ENCODE results near the gene TMEM250.

TMEM250 gene

DNA sequence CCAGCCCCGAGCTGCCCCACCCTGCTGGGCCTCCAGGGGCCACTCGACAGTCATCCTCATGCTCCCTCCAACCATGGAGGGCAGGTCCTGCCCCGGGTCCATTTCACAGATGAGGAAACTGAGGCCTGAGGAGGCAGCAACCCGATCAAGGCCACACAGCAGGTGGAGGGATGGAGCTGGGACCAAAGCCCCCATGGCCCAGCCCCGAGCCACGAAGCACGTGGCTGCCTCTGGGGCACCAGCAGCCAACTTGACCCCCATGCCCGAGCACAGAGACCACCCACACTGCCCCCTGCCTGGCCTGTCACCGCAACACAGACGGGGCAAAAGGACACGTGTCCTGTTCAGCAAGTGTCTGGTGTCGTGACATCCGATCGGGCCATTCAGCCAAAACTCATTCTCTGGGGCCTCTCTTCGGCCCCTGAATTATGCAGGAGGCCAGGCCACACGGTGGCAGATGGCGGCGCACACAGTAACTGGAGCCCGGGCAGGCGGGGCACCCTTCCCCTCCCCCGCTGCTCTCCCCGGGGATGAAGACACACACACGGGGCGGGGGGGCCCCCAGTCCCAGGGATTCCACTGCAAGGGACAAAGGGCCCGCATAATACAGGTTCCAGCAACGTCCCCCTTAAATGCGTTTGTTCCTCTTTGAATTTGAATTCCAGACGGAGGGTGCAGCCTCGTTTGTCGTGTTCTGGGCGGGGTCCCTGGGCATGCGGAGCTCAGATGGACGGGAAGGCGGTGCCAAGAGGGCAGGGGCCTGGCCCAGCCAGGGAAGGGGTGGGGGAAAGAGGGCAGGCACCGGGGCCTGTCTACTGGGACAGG lies 29.4 kb upstream of the TMEM250 start:
- TF ChIP-seq NFIC (IDR thresholded peaks at IDR 0.05) (no peak), CREB1 (IDR thresholded peaks at IDR 0.05; ENCODE audit: low read depth) (no peak), EP300 (IDR thresholded peaks at IDR 0.05; ENCODE audit: borderline replicate concordance) (peak; percentile 18; the same call in 1 of the 2 replicates), TEAD4 (IDR thresholded peaks at IDR 0.05) (peak; percentile 34; the same call in 1 of the 2 replicates), ZBTB7A (IDR thresholded peaks at IDR 0.05; ENCODE audit: low read depth) (peak; percentile 84), TCF12 (IDR thresholded peaks at IDR 0.05; ENCODE audit: low read depth) (peak; percentile 39)
- TF ChIP-seq, protein P1, sequence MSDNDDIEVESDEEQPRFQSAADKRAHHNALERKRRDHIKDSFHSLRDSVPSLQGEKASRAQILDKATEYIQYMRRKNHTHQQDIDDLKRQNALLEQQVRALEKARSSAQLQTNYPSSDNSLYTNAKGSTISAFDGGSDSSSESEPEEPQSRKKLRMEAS (IDR thresholded peaks at IDR 0.05), result peak; percentile 75

DNA sequence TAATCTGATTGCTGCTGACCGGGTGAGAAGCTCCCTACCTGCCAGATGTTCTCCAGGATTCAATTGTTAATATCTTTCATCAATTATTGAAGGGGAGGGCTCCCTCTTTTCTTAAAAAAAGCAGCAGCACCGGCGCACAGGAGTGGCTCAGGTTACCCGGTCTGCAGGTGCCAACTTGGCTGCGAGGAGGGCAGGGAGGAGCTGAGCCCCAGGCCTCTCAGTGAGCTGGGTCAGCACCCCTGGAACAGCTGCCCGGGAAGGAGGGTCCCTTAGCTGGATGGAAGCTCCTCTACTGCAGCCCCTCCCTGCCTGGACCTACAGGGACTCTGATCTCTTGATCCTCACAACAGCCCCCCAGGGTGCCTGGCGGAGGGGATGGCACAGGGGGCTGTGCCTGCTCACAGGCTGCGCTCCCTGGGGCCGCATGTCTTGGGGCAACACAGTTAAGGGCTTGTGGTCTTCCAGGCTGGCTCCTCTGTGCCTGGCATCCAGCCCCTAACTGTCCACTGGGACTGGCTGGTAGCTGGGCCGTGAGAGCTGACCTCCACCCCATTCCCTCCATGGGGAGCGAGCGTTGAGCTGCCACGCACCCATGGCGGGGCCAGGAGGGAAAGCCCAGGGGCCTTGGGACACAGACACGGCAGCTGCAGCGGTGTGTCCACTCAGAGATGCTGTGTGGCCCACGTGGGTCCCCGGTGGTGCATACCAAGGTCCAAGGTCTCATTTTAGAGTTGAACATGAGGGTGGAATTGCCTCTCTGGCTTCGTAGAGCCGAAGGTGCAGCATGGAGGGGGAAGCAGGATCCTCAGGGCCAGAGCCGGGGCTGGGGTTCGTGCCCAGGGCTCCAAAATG lies 28.6 kb upstream of the TMEM250 start:
- peak; percentile 63 for TF ChIP-seq TCF12 (IDR thresholded peaks at IDR 0.05; ENCODE audit: low read depth)
- TF ChIP-seq, protein P2, sequence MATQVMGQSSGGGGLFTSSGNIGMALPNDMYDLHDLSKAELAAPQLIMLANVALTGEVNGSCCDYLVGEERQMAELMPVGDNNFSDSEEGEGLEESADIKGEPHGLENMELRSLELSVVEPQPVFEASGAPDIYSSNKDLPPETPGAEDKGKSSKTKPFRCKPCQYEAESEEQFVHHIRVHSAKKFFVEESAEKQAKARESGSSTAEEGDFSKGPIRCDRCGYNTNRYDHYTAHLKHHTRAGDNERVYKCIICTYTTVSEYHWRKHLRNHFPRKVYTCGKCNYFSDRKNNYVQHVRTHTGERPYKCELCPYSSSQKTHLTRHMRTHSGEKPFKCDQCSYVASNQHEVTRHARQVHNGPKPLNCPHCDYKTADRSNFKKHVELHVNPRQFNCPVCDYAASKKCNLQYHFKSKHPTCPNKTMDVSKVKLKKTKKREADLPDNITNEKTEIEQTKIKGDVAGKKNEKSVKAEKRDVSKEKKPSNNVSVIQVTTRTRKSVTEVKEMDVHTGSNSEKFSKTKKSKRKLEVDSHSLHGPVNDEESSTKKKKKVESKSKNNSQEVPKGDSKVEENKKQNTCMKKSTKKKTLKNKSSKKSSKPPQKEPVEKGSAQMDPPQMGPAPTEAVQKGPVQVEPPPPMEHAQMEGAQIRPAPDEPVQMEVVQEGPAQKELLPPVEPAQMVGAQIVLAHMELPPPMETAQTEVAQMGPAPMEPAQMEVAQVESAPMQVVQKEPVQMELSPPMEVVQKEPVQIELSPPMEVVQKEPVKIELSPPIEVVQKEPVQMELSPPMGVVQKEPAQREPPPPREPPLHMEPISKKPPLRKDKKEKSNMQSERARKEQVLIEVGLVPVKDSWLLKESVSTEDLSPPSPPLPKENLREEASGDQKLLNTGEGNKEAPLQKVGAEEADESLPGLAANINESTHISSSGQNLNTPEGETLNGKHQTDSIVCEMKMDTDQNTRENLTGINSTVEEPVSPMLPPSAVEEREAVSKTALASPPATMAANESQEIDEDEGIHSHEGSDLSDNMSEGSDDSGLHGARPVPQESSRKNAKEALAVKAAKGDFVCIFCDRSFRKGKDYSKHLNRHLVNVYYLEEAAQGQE (IDR thresholded peaks at IDR 0.05; ENCODE audit: low read depth), result no peak

DNA sequence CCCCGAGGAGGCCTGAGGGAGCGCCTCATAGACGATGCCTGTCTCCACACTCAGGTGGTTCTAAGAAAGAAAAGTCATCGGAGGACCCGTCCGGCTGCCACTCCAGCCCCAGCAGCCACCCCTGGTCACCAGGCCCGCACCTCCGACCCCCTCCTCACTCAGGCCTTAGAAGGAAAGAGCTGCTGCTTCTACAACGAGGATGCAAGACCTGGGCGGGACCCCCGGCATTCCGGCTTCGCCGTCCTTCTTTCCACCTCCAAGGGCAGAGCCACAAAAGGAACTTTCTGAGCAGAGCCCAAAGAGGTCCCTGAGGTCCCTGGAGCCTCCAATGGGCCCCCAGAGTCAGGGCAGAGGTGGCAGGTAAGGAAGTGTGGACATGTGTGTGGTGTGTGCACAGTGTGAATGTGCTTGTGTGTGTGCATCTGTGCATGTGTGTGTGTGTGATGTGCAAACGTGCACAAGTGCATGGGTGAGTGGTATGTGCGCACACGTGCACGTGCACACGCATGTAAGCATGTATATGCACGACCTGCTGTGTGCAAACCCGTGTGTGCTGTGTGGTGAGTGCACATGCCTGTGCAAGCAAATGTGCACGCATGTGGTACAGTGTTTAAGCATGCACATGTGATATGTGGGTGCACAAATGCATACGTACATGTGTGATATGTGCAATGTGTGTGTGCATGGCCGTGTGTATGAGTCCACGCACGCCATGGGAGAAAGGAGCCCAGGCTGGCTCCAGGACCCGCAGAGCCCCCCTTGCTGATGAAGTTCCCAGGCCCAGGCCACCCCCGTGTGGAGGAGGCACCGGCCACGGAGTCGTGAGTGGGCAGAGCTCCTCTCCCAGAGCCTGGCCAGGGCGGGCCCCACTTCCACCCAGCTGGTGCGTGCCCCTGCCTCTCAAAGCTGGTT lies 27.7 kb upstream of the TMEM250 start:
- TF ChIP-seq, protein P3, sequence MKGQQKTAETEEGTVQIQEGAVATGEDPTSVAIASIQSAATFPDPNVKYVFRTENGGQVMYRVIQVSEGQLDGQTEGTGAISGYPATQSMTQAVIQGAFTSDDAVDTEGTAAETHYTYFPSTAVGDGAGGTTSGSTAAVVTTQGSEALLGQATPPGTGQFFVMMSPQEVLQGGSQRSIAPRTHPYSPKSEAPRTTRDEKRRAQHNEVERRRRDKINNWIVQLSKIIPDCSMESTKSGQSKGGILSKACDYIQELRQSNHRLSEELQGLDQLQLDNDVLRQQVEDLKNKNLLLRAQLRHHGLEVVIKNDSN (IDR thresholded peaks at IDR 0.05), result no peak
- TF ChIP-seq ZBTB7A (IDR thresholded peaks at IDR 0.05; ENCODE audit: low read depth), result no peak
- TF ChIP-seq CEBPB (IDR thresholded peaks at IDR 0.05), result no peak
- TF ChIP-seq TCF12 (IDR thresholded peaks at IDR 0.05; ENCODE audit: low read depth), result no peak
- TF ChIP-seq EP300 (IDR thresholded peaks at IDR 0.05; ENCODE audit: borderline replicate concordance), result no peak
- no peak for TF ChIP-seq TAF1 (IDR thresholded peaks at IDR 0.05; ENCODE audit: low read depth)
- no peak for TF ChIP-seq FOXM1 (IDR thresholded peaks at IDR 0.05; ENCODE audit: borderline replicate concordance, low read depth)
- TF ChIP-seq RAD21 (IDR thresholded peaks at IDR 0.05; ENCODE audit: low read depth), result no peak
- no peak for TF ChIP-seq NFIC (IDR thresholded peaks at IDR 0.05)
- TF ChIP-seq, protein P1 (IDR thresholded peaks at IDR 0.05), result no peak
- TF ChIP-seq YY1 (IDR thresholded peaks at IDR 0.05; ENCODE audit: low read depth), result no peak
- TF ChIP-seq CREB1 (IDR thresholded peaks at IDR 0.05; ENCODE audit: low read depth), result no peak
- TF ChIP-seq, protein P2 (IDR thresholded peaks at IDR 0.05; ENCODE audit: low read depth), result no peak
- TF ChIP-seq TEAD4 (IDR thresholded peaks at IDR 0.05), result no peak
- no peak for TF ChIP-seq EGR1 (IDR thresholded peaks at IDR 0.05)

DNA sequence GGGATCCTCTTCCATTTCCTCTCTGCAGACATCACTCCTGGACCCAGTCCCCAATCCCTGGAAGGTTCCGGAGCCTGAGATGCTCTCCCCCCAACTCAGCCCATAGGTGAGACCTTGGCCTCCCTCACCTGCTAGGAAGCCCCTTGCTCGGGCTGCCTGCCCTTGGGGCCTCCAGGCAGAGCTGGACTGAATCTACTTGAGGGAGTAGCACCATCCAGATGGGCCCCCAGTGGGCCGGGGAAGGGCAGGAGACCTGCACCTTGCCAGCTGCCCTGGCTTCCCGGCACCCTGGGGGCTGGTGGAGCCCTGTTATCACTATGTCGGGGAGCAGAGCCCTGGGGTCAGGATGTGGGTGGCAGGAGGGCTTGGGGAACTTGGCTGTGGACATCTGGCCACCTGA lies 26.9 kb upstream of the TMEM250 start:
- TF ChIP-seq FOXM1 (IDR thresholded peaks at IDR 0.05; ENCODE audit: borderline replicate concordance, low read depth) (no peak), CREB1 (IDR thresholded peaks at IDR 0.05; ENCODE audit: low read depth) (no peak), EP300 (IDR thresholded peaks at IDR 0.05; ENCODE audit: borderline replicate concordance) (no peak), CEBPB (IDR thresholded peaks at IDR 0.05) (no peak)
- TF ChIP-seq, protein P1 (IDR thresholded peaks at IDR 0.05), result no peak
- TF ChIP-seq, protein P2 (IDR thresholded peaks at IDR 0.05; ENCODE audit: low read depth), result no peak
